HL-60/S4 treated with phorbol 12-myristate 13-acetate at 8.2 ng/mL for 4 days and 3 days (cell line): Measurements from ENCODE around the gene KPNB1.

Experiments used
- in situ Hi-C: fragments of 300-500 bp; cut with MboI; formaldehyde crosslinking; loops from 2 replicates; pipeline ENCODE4 v1.15.0; 2022; ENCODE audit warnings: low sequenced_read_pairs

KPNB1 gene

DNA sequence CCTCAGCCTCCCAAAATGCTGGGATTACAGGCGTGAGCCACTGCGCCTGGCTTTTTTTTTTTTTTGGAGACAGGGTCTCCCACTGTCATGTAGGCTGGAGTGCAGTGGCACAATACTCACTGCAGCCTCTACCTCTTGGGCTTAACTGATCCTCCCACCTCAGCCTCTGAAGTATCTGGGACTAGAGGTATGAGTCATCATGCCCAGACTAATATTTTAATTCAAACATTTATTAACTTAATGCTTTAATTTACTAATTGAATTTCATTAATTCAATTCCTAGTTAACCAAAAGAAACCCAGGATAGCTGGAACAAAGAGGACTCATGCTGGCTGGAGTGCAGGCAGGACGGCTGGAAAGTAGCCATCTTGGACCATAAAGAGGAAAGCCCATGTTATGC is 14.0 kb upstream of the KPNB1 start:
- in situ Hi-C loops: no loop called here

DNA sequence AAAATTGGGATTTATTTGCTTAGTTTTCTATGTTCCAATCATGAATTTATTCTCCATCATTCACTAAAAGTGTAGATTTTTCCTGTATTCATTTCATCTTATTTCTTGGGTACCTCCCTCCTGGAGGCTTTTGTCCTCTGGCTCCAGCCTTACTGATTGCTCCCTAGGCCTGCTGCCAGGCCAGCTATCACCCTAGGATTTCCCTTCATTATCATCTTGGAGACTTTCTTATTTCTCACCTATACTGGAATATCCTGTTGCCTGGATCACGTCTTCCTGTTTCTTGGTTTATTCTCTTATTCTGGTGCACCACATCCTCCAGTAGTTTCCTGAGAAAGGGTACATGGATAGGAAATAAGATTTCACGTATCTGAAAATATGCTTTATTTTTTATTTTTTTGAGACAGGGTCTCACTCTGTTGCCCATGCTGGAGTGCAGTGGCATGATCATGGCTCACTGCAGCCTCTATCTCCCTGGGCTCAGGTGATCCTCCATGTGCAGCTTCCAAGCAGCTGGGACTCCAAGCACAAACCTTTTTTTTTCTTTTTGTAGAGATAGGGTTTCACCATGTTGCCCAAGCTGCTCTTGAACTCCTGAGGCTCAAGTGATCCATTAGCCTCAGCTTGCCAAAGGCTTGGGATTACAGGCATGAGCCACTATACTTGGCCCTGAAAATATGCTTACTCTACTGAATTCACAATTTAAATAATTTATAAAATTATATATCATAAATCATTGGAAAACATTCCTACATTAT is 13.3 kb upstream of the KPNB1 start:
- in situ Hi-C loops: no loop called here

DNA sequence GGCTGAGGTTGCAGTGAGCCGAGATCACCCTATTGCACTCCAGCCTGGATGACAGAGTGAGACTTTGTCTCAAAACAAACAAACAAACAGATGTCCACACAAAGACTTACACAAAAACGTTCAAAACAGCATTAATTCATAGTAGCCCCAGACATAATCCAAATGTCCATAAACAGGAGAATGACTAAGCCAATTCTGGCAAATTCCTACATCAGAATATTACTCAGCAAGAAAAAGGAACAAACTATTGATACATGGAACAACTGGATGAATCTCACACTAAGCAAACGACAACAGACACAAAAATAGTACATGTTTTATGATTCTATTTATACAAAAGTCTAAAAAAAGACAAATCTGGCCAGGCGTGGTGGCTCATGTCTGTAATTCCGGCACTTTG is 10.8 kb upstream of the KPNB1 start:
- in situ Hi-C loops: no loop called here

DNA sequence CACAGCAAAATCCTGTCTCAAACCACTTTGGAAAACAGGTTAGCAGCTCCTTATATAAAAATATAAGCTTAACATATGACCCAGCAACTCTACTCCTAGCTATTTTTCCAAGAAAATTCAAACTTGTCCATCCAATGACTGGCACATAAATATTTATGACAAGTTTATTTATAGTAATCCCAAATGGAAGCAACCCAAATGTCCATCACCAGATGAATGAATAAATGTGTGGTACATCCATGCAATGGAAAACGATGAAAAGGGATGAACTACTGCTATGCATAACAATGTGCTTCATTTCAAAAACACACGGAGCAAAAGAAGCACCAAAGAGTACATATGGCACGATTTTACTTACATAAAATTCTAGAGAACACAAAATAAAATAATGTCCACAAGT is 9.6 kb upstream of the KPNB1 start:
- in situ Hi-C loops: no loop called here

DNA sequence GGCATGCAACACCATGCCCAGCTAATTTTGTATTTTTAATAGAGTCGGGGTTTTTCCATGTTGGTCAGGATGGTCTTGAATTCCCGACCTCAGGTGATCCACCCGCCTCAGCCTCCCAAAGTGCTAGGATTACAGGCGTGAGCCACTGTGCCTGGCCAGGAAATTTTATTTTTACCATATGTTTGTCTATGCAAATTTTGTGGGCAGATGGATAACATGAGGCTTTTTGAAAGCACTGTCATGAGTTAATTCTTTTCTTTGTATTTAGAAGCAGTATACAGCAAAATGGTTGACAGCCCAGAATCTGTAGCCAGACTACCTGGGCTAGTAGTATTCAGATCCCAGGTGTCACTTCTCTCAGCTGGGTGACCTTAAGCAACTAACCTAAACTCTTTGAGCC is 8.5 kb upstream of the KPNB1 start:
- in situ Hi-C loops: no loop called here

DNA sequence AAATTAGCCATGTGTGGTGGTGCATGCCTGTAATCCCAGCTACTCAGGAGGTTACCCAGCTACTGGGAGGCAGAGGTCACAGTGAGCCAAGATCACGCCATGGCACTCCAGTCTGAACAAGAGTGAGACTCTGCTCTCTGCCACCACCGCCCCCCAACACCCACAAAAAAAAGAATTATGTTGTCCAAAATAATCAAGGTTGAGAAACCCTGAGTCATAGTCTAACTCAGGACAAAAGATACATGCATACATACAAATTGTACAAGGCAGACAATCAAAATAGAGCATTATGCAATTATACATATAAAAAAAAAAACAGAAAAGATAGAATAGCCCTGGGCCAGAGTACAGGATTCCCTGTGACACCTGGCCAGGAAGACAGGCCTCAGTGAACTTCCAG is 6.6 kb upstream of the KPNB1 start:
- in situ Hi-C loops: no loop called here

DNA sequence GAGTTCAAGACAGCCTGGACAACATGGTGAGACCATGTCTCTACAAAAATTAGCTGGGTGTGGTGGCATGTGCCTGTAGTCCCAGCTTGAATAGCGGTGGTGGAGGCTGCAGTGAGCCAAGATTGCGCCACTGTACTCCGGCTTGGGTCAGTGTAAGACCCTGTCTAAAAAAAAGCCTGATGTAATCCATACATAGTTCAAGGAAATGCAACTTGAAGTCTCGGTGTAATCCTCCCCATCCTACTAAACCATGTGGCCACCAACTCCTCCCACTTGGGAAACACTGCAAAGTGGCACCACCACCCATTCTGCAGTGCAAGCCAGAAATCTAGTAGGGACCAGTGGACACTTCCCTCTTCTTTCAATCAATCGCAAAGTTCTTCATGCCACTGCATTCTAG is 5.4 kb upstream of the KPNB1 start:
- in situ Hi-C loops: no loop called here

DNA sequence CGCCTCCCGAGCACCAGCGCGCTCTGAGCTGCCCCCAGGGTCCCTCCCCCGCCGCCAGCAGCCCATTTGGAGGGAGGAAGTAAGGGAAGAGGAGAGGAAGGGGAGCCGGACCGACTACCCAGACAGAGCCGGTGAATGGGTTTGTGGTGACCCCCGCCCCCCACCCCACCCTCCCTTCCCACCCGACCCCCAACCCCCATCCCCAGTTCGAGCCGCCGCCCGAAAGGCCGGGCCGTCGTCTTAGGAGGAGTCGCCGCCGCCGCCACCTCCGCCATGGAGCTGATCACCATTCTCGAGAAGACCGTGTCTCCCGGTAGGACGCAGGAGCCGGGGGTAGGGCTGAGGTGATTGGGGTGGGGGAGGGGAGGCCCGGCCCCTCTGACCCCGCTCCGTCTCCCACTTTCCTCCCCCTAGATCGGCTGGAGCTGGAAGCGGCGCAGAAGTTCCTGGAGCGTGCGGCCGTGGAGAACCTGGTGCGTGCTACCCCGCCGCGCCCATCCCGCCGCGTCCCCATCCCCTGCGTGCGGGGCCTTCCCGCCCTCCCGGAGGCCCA is 329 bp downstream of the KPNB1 start:
- in situ Hi-C loops: no loop called here

DNA sequence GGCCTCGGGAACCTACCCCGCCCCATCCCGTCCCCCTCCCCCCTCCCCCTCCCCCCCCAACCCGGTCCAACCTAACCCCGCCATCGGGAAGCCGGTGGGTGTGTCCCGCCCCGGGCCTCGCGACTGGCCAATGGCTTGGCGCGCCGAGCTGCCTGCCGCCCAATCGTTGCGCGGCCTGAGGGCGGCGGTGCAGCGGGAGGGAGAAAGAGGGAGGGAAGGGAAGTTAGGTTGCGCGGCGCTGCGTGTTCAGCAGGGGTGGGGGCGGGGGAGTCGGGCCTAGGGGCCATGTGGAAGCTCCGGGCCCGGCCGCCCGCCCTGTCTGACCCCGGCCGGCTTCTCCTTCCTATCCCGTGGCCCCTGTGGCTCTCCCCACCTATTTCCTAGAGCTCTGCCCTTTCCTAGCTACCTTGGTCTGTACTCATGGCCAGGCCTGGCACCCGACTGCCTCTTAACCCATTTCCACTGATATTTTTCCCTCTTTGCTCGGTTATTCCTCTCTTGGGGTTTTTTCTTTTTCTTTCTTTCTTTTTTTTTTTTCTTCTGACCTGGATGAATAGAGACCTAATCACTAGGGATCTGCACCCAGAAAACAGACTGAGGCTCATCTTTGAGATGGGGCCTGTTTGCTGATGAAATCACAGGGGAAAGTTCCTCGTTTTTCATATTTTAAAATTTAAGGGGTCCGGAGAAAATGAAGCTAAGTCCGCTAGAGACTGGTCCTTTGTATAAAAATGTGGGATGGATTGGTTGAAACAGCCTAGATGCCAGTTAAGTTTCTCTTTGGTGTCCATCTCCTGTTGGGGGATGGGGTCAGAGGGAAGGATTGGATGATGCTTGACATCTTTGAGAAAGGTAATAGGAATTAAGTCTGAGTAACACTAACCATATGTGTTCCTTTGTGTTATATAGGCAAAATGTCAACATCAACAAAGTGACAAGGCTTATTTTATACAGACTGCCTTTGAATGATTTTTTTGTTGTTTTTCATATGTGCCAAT is 1.1 kb downstream of the KPNB1 start:
- in situ Hi-C loops: no loop called here

DNA sequence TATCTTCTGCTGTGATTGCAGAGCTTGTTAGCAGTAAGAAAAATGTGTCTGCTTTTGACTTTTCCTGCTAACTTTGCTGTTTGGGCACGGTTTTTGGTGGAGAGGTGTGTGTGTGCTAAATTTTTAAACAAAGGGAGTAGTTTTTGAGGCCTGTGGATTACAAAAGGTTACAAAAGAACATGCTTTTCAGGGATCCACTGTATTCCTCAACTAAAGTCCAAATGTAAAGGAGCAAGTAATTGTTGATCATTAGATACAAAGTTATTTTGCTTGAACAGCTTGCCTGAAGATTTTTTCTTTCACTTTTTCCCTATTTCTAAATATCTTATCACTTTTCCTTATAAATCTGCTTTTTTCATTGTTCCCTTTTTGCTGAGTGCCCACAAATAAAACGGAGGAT is 2.0 kb downstream of the KPNB1 start:
- in situ Hi-C loops: no loop called here

DNA sequence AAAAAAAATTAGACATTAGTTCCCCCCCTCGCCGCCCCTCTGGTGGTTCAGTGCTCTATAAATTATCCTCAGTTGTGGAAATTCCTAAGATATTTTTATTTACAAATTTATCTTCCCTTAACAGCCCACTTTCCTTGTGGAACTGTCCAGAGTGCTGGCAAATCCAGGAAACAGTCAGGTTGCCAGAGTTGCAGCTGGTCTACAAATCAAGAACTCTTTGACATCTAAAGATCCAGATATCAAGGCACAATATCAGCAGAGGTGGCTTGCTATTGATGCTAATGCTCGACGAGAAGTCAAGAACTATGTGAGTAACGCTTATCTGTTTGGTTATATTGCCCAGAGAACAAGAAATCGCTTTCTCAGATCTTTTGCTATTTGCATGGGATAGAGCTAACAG is 2.9 kb downstream of the KPNB1 start:
- in situ Hi-C loops: no loop called here

DNA sequence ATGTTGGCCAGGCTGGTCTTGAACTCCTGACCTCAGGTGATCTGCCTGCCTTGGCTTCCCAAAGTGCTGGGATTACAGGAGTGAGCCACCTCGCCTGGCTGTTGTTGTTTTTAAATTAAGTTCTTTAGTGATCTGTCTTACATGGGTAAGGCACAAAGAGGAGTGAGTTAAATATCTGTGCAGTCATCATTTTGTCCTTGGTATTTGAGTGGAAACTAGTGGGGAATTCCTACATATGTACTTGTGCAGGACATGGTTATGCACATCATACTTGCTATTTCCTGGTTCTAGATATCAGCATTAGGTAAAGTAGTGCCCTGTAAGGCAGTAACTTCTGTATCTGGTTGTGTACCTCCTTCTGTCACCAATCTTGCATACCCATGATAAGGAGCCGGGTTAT is 3.7 kb downstream of the KPNB1 start:
- in situ Hi-C loops: no loop called here

DNA sequence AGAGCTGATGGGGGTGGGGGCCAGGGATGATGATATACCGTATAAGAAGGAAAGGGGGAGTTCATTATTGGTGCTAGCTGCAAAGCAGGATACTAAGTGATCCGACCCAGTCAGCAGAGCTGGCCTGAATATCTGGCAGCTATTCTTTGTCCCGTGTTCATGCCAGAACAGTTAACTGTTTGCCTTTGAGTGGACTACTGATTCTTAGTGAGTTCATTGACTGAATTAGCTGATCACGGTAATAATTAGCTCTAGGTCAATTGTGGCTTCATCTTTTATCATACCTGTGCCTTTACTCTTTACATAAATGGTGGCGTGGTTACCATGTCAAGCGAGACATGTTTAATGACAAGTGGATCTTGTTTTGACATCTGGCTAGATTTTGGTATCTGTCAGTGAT is 5.3 kb downstream of the KPNB1 start:
- in situ Hi-C loops: no loop called here

DNA sequence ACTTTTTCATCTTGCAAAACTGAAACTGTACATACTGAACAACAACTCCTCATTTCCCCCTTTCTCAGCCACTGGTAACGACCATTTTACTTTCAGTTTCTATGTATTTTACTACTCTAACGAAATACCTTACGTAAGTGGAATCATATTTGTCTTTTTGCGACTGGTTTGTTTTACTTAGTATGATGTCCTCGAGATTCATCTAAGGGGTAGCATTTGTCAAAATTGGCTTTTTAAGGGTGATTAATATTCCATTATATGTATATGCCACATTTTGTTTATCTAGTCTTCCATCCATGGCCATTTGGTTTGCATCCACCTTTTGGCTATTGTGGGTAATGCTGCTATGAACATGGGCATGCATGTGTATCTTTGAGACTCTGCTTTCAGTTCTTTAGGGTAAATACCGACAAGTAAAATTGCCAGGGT is 10.4 kb downstream of the KPNB1 start:
- in situ Hi-C loops: no loop called here

DNA sequence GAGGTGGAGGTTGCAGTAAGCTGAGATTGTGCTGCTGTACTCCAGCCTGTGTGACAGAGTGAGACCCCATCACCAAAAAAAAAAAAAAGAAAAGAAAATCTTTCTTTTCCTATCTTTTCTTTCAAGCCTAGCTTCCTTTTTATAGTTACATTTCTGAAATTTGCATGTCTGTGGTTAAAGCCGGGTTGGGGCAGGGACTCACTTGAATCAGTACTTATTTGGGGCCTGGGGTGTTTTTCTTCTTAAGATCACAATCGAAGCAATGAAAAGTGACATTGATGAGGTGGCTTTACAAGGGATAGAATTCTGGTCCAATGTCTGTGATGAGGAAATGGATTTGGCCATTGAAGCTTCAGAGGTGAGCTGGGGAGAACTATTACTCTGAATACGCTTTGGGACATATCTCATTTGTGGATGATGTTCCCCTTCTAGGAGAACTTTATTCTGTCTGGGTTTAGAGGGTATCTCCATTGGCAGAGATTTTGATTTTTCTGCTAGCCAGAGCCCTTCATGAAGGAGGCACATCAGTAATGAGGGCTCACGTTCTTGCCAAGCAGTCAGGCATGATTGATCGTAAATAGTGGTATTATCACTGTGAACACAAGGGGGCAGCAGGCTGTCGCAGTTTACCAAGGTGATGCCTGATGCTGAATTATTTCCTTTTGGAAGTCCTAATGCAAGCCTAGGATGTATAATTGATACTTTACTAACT is 14.3 kb downstream of the KPNB1 start:
- in situ Hi-C loops: no loop called here

DNA sequence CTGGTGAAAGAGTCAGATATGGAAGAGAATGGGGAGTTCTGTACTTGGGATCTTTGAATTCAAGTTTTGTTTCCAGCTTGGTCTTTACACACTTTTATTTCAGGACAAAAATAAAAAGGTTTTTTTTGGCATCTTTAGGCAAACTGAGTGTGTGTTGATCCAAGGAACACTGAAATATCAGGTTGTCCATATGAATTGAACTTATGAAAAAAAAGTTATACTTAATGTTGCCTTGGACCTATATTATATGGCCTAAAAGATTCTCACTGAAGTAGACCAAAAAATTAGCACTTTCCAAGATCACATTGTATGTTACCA is 14.9 kb downstream of the KPNB1 start:
- in situ Hi-C loops: no loop called here

DNA sequence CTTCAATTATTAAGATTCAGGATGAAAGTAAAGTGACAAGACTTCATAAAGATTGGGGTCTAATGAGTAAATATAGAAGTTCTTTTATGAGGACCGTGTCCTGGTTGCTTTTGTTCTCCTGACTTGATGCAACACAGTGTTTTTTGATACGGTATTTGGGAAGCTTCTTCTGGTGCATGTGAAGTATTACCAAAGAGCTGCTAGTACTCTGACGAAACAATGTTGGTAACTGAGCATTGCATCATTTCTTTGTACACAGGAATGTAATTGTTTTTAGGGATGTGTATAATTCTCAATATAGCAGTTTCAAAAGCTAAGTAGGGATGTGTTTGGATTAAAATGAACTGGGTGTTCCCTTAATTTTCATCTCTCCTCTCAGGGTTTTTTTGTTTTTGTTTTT is 15.9 kb downstream of the KPNB1 start:
- in situ Hi-C loops: no loop called here

DNA sequence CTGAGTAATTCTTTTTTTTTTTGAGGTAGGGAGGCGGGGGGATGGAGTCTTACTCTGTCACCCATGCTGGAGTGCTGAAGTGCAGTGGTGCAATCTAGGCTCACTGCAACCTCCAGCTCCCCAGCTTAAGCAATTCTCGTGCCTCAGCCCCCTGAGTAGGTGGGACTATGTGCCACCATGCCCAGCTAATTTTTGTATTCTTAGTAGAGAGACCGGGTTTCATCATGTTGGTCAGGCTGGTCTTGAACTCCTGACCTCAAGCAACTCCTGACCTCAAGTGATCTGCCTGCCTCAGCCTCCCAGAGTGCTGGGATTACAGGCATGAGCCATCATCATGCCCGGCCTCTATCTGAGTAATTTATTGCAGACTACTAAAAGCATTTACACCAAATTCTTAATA is 19.4 kb downstream of the KPNB1 start:
- in situ Hi-C loops: no loop called here

DNA sequence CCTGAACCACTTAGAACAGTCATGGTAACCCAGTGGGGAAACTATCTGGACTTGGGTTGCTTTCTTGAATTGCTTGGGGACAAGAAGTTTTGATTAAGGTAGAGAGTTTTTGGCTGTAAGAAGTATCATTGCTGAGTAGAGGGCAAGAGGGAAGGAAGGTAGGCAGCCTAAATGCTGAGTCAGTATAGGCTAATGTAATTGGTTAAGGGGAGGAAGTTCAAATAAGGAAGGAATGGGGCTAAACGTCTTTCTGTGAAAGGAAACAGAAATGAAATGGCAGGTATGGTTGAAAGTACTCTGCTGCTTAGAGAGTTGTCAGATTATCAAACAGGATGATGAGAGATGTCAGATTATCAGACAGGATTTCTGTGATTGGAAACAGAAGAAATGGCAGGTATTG is 20.3 kb downstream of the KPNB1 start:
- in situ Hi-C loops: no loop called here

DNA sequence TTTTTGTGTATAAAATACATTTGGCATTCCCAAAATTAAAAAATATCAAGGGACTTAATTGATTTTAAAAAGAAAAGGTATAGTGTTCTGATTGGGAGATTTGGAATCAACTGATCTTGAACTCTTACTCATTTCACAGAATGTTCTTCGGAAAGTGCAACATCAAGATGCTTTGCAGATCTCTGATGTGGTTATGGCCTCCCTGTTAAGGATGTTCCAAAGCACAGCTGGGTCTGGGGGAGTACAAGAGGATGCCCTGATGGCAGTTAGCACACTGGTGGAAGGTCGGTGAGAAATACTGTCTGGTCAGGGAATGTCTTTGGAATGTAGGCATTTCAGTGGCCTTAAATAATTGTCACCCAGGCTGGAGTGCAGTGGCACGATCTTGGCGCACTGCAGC is 24.8 kb downstream of the KPNB1 start:
- in situ Hi-C loops: no loop called here
